ENCODE data around the gene TRERF1.

Gene TRERF1

DNA sequence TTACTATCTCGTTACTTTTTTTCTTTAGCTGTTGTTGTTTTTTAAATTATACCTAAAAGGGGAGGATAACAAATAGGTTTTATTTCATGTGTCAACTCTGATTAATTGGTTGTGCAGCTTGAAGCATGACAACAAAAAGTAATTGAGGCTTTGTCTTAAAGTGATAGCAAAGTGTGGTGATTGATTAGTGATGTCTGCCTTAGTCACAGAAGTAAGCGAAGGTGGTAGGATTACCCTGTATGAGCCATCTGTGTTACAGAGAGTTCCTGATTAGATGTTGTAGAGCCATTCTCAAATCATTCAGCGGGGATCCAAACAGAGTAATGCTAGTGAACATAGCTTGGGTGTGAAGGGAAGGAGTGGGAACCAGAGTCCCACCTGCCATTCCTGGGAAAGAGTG, 219.7 kb downstream of the TRERF1 start:
- no peaks in the 10 kb centered on the region for H3K9me3 ChIP-seq
- H3K36me3 ChIP-seq: peaks cover 0 to 22% (median 12%) of the 10 kb centered on the region in 3 donors
- no peaks in the 10 kb centered on the region for H3K4me1 ChIP-seq
- no peak for DNase-seq
- no peak overlapping the region for H3K27ac ChIP-seq
- no peak overlapping the region for H3K4me3 ChIP-seq
- H3K27me3 ChIP-seq: no peaks in the 10 kb centered on the region
- TF ChIP-seq, protein P1, sequence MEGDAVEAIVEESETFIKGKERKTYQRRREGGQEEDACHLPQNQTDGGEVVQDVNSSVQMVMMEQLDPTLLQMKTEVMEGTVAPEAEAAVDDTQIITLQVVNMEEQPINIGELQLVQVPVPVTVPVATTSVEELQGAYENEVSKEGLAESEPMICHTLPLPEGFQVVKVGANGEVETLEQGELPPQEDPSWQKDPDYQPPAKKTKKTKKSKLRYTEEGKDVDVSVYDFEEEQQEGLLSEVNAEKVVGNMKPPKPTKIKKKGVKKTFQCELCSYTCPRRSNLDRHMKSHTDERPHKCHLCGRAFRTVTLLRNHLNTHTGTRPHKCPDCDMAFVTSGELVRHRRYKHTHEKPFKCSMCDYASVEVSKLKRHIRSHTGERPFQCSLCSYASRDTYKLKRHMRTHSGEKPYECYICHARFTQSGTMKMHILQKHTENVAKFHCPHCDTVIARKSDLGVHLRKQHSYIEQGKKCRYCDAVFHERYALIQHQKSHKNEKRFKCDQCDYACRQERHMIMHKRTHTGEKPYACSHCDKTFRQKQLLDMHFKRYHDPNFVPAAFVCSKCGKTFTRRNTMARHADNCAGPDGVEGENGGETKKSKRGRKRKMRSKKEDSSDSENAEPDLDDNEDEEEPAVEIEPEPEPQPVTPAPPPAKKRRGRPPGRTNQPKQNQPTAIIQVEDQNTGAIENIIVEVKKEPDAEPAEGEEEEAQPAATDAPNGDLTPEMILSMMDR (IDR thresholded peaks at IDR 0.05): no peak
- intact Hi-C loops (cut with DNase I; ENCODE audit: low total_unique reads): no loop called here

DNA sequence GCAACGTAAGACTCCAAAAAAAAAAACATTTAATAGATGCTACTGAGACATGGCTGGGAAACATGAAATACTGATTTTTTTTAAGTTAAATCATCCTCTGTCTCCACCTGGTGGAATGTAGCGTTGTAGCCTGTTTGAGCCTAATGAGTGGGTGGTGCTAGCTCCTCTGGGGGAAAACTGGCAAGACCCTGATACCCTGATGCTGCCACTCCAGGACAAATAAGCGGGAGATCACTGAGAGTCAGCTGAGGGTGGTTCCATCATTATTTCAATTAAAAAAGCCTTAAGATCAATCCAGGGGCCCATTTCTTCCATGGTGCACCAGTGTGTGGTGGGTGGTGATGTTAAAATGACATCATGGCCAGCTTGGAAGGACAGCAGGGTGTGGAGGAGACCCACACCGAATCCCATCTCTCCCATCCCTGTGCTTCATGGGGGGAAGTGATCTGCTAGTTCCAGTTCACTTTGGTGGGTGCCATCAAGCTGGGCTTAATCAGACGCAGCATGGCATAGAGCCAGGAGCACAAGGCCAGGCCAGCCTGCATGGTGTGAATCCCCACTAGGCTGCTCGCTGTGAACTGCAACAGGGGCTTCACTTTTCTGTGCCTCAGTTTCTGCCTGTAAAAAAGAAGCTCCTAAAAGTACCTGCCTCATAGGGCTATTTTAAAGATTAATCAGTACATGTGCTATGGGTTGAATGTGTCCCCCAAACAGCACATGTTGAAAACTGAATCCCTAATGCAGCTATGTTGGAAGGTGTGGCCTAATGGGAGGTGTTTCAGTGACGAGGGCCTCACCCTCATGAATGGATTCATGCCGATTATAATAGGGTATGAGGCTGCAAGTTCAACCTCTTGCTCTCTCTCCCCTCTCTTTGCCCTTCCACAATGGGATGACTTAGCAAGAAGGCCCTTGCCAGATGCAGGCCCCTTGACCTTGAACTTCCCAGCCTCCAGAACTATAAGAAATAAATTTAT, 221.1 kb downstream of the TRERF1 start:
- TF ChIP-seq, protein P1 (IDR thresholded peaks at IDR 0.05): no peak
- H3K9me3 ChIP-seq: no peaks in the 10 kb centered on the region
- no peaks in the 10 kb centered on the region for H3K27me3 ChIP-seq
- intact Hi-C loops (cut with DNase I; ENCODE audit: low total_unique reads): no loop called here
- H3K4me1 ChIP-seq: no peaks in the 10 kb centered on the region
- H3K36me3 ChIP-seq: peaks cover 0 to 18% (median under 1%) of the 10 kb centered on the region in 3 donors
- no peak overlapping the region for H3K4me3 ChIP-seq
- no peak for DNase-seq
- no peak overlapping the region for H3K27ac ChIP-seq

DNA sequence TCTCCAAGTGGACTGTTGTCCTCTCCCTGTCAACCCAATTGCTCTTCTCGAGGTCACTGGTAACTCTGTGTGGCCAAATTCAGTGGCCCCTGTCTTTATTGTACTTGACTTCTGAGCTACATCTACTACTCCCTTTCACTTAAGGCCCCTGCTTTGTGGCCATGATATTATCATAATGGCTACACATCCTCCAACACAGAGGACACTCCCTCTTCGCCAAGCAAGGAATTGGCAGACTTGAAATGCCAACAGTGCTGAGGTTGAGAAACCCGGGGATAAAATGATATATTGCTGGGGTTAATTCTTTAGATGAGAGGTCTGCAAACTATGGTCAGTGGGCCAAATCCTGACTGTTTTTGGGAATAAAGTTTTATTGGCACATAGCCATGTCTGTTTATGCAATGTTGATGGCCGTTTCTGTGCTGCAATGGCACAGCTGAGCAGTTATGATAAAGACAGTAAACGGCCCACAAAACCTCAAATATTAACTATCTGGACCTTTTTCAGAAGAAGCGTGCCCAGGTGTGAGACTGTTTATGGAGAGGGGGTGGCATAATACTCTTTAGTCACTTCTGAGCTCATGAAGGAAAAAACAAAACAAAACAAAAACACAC, 222.1 kb downstream of the TRERF1 start:
- H3K4me1 ChIP-seq: no peaks in the 10 kb centered on the region
- no peak for DNase-seq
- peaks cover 0 to 17% (median 0%) of the 10 kb centered on the region in 3 donors for H3K36me3 ChIP-seq
- H3K9me3 ChIP-seq: no peaks in the 10 kb centered on the region
- intact Hi-C loops (cut with DNase I; ENCODE audit: low total_unique reads): loop anchor here (10.0 kb wide), 1 partner anchor 295 kb away; no protein-coding TSS in a partner anchor
- H3K27ac ChIP-seq: no peak overlapping the region
- H3K4me3 ChIP-seq: no peak overlapping the region
- TF ChIP-seq, protein P1 (IDR thresholded peaks at IDR 0.05): no peak
- H3K27me3 ChIP-seq: no peaks in the 10 kb centered on the region

DNA sequence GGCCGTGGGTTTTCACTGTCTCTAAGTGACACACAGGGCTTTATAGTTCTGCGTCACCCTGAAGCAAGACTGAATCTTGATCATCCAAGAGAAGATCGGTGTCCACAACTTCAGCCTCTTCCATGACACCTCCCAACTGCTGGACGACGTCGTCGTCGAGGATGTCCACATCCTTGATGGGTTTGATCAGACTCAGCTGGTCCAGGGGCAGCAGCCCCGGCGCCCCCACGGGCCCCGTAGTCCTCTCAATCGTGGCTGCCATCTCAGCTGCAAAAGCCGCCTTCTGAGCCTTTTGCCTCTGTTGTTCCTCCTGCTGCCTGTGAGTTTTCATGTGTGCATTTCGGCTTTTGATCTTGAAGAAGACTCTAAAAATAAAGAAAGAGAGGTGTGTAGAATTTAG, 223.4 kb downstream of the TRERF1 start:
- DNase-seq: no peak
- intact Hi-C loops (cut with DNase I; ENCODE audit: low total_unique reads): loop anchor here (10.0 kb wide), 1 partner anchor 294 kb away; no protein-coding TSS in a partner anchor
- TF ChIP-seq, protein P1 (IDR thresholded peaks at IDR 0.05): no peak
- H3K27ac ChIP-seq: no peak overlapping the region
- no peaks in the 10 kb centered on the region for H3K27me3 ChIP-seq
- H3K4me1 ChIP-seq: no peaks in the 10 kb centered on the region
- H3K4me3 ChIP-seq: no peak overlapping the region
- peaks cover 0 to 17% (median 0%) of the 10 kb centered on the region in 3 donors for H3K36me3 ChIP-seq
- H3K9me3 ChIP-seq: no peaks in the 10 kb centered on the region

DNA sequence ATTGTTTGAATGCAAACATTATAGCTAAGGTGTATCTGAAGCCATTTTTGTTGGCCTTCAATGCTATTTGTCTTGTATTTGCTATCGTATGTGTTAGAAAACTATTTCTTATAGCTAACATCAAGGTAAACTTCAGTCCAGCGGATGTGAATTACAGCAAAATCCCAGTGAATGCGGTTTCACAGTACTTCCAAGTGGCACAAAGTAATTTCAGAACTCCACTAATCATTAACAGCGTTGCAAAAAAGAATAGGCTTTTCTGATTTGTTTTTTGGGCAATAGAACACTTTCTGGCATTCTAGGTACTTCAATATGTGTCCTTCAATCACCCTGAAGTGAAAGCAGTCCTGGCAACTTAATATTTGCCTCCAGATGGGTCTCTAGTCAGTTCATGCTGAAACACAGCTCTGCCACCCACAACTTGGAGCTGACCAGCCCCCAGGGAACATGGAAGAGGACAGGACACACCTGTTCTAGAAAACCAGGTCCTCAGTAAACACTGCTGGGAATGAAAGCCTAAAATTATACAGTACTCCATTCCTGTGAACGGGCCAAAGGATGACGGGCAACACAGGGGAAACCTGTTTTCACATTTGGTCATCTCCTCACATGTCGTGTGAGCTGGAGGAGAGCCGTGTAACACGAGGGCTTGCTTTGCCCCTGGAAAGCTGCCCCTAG, 224.4 kb downstream of the TRERF1 start:
- peaks cover 0 to 17% (median 0%) of the 10 kb centered on the region in 3 donors for H3K36me3 ChIP-seq
- no peaks in the 10 kb centered on the region for H3K9me3 ChIP-seq
- DNase-seq: no peak
- TF ChIP-seq, protein P1 (IDR thresholded peaks at IDR 0.05): no peak
- intact Hi-C loops (cut with DNase I; ENCODE audit: low total_unique reads): loop anchor here (10.0 kb wide), 1 partner anchor 293 kb away; no protein-coding TSS in a partner anchor
- no peak overlapping the region for H3K27ac ChIP-seq
- no peak overlapping the region for H3K4me3 ChIP-seq
- no peaks in the 10 kb centered on the region for H3K27me3 ChIP-seq
- H3K4me1 ChIP-seq: no peaks in the 10 kb centered on the region

All from tibial artery (tissue), 4 donors.